Glomerular visceral epithelial cell (primary cell): ENCODE results near the gene SERF1A.
"Not testable (repeated sequence)": the region's sequence is repeated elsewhere in the genome, so short reads cannot be mapped to it uniquely, and the experiment has no call there.

Experiments
- DNase-seq: peaks from one replicate; pipeline ENCODE4 v3.0.0-alpha.2; 2016; ENCODE audit errors: extremely low spot score

The SERF1A gene

DNA sequence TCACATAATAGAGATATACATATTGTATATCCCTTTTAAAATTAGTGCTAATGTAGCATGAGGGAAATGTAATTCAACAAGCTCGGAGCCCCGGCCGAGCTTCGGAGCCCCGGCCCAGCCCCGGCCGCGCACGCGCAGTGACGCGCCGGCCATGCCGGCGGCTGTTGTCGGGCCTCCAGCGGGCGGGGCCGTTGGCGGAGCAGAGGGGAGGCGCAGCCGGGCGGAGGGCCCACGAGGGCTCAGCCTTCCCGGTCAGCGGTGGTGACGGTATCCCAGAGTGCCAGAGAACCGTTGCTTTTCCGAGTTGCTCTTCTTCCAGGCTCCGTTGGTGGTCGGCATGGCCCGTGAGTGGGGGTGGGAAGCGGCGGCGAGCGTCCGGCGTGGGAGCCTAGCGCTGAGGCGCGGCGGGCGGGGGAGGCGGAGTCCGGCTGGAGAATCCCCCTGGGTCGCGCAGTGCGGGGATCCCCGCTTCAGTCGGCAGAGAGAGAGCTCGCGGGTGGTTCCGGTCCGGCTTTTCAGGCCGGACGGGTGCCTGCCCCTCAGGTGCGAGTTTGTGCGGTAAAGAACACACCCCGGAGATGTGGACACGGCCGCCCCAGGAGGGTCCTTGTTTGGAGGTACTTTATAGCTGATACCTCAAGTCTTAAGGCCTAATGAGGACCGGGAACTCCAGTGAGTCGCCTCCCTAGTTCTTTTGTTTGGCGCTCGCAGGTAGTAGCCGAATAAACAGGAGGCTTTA is at the start of gene SERF1A:
SERF1A (plus strand) TSS at position 137 of the 739 bp plus-strand sequence; CDS start at position 338, 201 bp downstream.
- not testable (repeated sequence) for DNase-seq

DNA sequence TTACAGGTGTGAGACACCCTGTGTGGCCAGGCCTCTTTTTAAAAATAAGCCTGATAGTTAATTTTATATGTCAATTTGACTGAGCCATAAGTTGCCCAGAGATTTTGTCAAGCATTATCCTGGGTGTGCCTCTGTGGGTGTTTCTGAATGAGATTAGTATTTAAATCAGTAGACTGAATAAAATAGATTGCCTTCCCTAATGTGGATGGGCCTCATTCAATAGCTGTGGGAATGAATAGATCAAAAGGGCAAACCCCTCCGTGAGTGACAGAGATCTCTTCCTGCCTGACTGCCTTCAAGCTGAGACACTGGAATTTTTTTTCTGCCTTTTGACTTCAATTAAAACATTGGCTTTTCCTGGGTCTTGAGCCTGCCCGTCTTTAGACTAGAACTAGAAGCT is 33.7 kb upstream of the SERF1A start:
- DNase-seq: not testable (repeated sequence)

DNA sequence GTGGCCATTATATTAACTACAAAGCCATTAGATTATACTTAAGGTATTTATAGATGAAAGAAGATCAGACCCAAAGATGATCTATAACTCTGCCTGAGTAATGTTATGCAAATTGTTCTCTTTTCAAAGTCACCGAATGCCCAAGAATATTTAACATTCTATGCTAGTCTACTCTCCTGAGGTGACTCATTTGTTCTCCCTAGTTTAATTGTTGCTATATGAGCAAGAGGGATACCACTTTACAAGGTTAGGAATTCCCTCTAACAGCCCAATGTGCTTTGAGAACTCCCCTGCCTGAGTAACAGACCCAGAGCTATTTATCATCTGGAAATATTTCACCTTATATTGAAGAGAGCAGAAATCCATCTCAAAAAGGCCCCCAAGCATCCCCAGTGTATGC is 29.8 kb upstream of the SERF1A start:
- not testable (repeated sequence) for DNase-seq

DNA sequence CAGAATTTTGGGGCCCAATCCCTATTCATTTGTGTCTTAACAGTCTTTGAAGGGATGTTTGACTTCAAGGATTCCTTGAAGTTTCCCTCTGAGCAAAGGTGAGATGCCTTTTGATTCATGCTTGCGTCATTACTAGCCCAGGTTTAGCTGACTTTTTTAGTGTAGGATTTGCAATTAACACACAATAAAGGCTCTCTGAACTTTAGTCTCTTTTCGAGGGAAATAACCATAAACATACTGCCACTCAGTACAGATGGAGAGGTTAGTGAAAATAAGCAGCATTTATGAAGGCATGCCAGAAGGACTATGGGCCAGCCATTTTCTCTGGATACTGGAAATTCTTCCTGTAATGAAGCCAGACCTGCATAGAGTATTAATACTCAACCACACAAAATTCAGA is 4.4 kb upstream of the SERF1A start:
- DNase-seq: not testable (repeated sequence)

DNA sequence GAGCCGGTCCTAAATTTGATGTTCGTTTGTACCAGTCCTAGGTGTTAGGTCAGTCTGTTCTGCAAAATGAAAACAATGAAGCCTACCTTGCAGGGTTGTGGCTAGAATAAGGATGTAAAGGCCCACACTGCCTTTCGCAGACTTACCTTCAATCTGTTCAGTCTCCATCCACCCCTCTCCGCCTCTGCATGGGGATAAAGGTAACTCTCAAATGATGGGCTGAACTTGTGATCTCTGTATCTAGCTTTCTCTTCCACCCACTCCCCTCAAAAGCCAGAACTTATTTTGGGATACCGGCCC is 753 bp downstream of the SERF1A start:
- not testable (repeated sequence) for DNase-seq

DNA sequence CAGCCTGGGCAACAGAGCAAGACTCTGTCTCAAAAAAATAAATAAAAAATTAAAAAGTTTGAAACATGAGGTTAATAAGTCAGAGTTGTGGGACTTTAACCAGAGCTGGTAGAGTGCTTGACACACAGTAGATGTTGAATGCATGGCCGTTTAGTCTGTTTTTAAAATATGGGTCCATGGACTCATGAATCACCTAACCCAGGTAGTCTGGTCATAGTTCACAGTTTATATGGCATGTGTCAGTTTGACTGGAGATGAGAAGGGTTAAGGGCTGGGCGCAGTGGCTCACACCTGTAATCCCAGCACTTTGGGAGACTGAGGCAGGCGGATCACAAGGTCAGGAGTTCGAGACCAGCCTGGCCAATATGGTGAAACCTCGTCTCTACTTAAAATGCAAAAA is 6.2 kb downstream of the SERF1A start:
- DNase-seq: not testable (repeated sequence)

DNA sequence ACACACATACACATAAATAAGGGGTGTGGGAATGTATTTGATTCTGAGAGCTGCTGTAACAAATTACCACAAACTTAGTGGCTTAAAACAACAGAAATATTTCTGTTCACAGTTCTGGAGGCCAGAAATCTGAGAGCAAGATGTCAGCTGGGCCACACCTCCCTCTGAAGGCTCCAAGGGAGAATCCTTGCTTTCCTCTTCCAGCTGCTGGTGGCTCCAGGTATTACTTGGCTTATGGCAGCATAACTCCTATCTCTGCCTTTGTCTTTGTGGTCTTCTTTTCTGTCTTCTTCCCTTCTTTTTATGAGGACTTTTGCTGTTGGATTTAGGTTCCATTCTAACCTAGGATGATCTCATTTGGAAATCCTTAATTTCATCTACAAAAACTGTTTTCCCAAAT is 16.4 kb downstream of the SERF1A start:
- DNase-seq: not testable (repeated sequence)

DNA sequence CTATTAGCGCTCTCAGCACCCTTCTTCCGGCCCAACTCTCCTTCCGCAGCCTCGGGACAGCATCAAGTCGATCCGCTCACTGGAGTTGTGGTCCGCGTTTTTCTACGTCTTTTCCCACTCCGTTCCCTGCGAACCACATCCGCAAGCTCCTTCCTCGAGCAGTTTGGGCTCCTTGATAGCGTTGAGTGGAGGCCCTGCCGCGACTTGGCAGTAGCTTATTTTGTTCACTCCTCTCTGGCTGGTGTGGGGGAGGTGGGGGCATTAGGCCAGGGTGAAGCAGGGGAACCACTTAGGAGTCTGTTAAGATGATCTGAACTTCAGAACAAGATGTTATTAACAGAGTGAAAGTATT is 24.7 kb downstream of the SERF1A start:
- not testable (repeated sequence) for DNase-seq

DNA sequence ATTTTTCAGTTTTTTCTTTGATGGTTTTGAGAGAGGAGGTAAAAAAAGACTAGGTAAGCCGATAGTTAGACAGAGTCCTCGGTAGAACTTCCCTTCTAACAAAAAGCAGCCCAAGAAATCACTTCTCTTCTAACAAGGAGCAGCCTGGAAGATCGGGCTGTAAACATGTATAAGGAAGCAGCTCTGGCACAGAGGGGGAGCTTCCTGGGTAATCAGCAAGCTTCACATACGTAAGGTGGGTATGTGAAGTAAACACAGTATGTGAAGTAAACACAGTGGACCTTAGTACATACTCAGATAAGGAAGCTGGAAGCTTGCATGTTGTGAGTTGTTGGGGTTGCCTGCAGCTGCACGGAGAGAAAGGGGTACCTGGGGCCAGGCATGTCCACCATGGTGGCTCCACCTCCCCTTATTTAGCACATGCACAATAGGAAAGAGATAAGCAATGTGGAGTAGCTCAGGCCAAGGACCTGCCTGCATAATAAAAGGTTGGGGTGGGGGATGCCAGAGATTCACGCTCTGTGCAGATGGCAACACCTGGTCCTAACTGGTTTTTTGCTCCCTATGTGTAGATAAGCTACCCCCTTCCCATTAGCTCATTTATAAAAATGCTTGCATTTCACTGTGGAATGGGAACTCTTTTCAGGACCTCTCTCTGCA is 31.4 kb downstream of the SERF1A start:
- not testable (repeated sequence) for DNase-seq

DNA sequence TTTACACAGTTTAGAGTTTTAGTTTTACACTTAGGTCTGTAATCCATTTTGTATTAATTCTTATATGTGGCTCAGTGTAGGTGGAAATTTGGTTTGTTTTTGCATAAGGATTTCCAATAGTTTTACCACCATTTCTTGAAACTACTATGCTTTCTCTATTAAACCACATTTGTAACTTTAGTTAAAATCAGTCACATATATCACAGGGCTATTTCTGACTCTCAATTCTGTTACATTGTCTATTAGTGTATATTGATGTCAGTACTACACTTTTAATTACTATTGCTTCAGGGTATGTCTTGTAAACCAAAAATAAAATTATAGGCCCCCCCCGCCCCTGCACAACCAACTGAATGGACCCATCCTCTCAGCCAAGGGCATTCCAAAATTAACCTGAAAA is 32.1 kb downstream of the SERF1A start:
- not testable (repeated sequence) for DNase-seq

DNA sequence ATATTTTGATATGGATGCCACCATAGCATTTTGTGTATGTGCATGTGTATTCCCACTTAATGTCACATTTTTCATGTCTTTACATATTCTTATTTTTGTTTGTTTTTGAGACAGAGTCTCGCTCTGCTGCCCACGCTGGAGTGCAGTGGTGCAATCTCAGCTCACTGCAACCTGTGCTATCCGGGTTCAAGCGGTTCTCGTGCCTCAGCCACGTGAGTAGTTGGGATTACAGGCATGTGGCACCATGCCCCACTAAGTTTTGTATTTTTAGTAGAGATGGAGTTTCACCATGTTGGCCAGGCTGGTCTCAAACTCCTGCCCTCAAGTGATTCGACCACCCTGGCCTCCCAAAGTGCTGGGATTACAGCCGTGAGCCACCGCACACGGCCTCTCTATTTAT is 52.6 kb downstream of the SERF1A start:
- not testable (repeated sequence) for DNase-seq
